Liver (tissue), 9 donors: ENCODE measurements around the gene CEBPG. TPM values are rescaled to one million over a fixed set of nuclear protein-coding genes. Genes with fewer than 3 reads are reported as not detected.

Experiments used
- DNase-seq: peaks from one replicate; pipeline ENCODE4 v3.0.0-alpha.2; 2017; ENCODE audit warnings: low spot score
- H3K27ac ChIP-seq, 2 donors: one replicate each; pipeline ENCODE4 v1.7.0; 2013; ENCODE audit warnings: inconsistent platforms in 2 of 2, low read length in 2 of 2, control low read depth in 1 of 2, low read depth in 1 of 2, mild to moderate bottlenecking in 1 of 2
- H3K27me3 ChIP-seq, 4 donors: one replicate each; pipeline versions ENCODE4 v1.6.1 to v1.7.0; 2013; ENCODE audit warnings: low read length in 3 of 4, inconsistent platforms in 1 of 4, mild to moderate bottlenecking in 1 of 4, moderate library complexity in 1 of 4; ENCODE audit not compliant: control insufficient read depth in 4 of 4, insufficient read depth in 4 of 4
- H3K36me3 ChIP-seq, 4 donors: one replicate each; pipeline versions ENCODE4 v1.6.1 to v1.7.0; 2013; ENCODE audit warnings: low read length in 3 of 4, mild to moderate bottlenecking in 3 of 4, low read depth in 1 of 4, moderate library complexity in 1 of 4; ENCODE audit not compliant: control insufficient read depth in 4 of 4, insufficient read depth in 3 of 4
- H3K4me1 ChIP-seq, 4 donors: one replicate each; pipeline versions ENCODE4 v1.6.1 to v1.7.0; 2013; ENCODE audit warnings: low read length in 3 of 4, mild to moderate bottlenecking in 3 of 4, moderate library complexity in 1 of 4; ENCODE audit not compliant: control insufficient read depth in 4 of 4, insufficient read depth in 4 of 4
- H3K4me3 ChIP-seq, 3 donors: one replicate each; pipeline versions ENCODE4 v1.6.1 to v1.7.0; 2013; ENCODE audit warnings: low read length in 3 of 3, control low read depth in 1 of 3, low read depth in 1 of 3, mild to moderate bottlenecking in 1 of 3
- H3K9ac ChIP-seq, 2 donors: one replicate each; pipeline ENCODE4 v1.7.0; 2013; ENCODE audit warnings: low read length in 2 of 2, mild to moderate bottlenecking in 2 of 2, moderate library complexity in 2 of 2, control low read depth in 1 of 2, low read depth in 1 of 2
- H3K9me3 ChIP-seq, 4 donors: one replicate each; pipeline versions ENCODE4 v1.6.1 to v1.7.0; 2013; ENCODE audit warnings: low read length in 3 of 4; ENCODE audit not compliant: control insufficient read depth in 4 of 4
- CTCF ChIP-seq: fragments of 150-350 bp; IDR thresholded peaks from 2 replicates; pipeline ENCODE4 v1.5.1; 2017; ENCODE audit warnings: improper control_type of control experiment, low read depth, low read length; ENCODE audit not compliant: missing input control
- EGR1 ChIP-seq, 2 donors: IDR thresholded peaks; 2 replicates each; pipeline ENCODE4 v1.6.1; 2016 to 2018; ENCODE audit warnings: antibody characterized with exemption in 2 of 2, low read depth in 2 of 2
- JUND ChIP-seq, 2 donors: IDR thresholded peaks; 2 replicates each; pipeline ENCODE4 v1.6.1; 2016; ENCODE audit warnings: antibody characterized with exemption in 2 of 2
- MAX ChIP-seq: IDR thresholded peaks from 2 replicates; pipeline ENCODE4 v1.6.1; 2016; ENCODE audit warnings: antibody characterized with exemption
- RAD21 ChIP-seq, 2 donors: IDR thresholded peaks; 2 replicates each; pipeline ENCODE4 v1.6.1; 2016; ENCODE audit warnings: antibody characterized with exemption in 2 of 2, mild to moderate bottlenecking in 2 of 2
- SP1 ChIP-seq: IDR thresholded peaks from 2 replicates; pipeline ENCODE4 v1.6.1; 2018; ENCODE audit warnings: antibody characterized with exemption, mild to moderate bottlenecking
- TAF1 ChIP-seq: conservative IDR thresholded peaks from 2 replicates; pipeline ENCODE4 v1.6.1; 2016; ENCODE audit warnings: antibody characterized with exemption, mild to moderate bottlenecking
- ZBTB33 ChIP-seq: IDR thresholded peaks from 2 replicates; pipeline ENCODE4 v1.6.1; 2016; ENCODE audit warnings: antibody characterized with exemption
- WGBS: extraction: QIAGEN DNeasy Blood & Tissue Kit; methylation state at CpG from one replicate; pipeline ENCODE4 v1.1.7; 2013; 5-methylcytosine and 5-hydroxymethylcytosine counted together
- polyA plus RNA-seq, 2 donors: library from polyadenylated mRNA; stranded (reverse) in 1 of 2; unstranded in 1 of 2; fragments of 200-250 nt in 1 of 2; fragments of >200 nt in 1 of 2; fragmentation: Nextera tagmentation in 1 of 2; extraction: Ambion mirVana in 1 of 2; gene quantifications; one replicate each; pipeline versions ENCODE4 v1.2.1 to v1.2.3, GENCODE V29; 2013 to 2015
- total RNA-seq, 2 donors: library from RNA; depleted of rRNA; stranded (reverse); fragments of >200 nt; gene quantifications; one replicate each; pipeline ENCODE4 v1.2.3, GENCODE V29; 2014
- donor health status: healthy.
- donor health status: healthy.
- donor health status: healthy.
- donor health status: healthy.
- donor health status: healthy.

Gene CEBPG
- total and polyA plus RNA-seq, 4 donors: 16.9 to 36.1 (median 24.2) TPM

DNA sequence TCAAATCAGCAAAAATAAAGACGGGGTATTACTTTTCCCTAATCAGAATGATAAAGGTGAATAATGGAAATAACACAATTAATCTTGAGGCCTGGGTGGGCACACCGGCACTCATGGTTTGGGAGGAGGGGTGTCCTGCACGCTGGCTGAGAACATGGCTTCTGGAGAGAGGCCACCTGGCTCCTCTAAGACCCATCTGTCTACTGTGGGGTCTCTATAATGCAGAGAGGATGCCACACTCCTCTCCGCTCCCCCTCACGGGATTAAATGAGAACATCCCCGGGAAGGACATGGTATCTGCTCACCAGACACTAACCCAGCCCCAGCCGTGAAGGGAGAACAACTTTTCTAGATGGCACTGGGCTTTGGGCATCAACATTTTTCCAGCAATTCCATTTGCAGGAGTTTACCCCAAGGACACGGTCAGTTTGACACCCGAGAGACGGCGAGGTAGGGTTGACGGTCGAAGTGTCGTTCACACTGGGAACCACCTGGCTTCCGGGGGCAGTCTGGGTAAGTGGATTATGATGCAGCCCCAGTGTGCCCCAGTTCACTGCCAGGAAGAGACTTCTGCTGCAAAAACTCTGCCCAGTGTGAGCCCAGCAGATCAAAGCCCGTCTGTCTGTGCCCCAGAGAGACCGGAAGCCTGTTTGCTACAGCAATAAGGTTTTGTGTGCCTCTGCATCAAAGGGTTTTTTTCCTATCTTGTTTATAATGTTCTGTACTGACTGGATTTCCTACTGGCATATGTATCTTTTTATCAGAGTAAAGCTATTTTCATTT, 56.6 kb downstream of the CEBPG start:
- Histone ChIP-seq H3K9ac (no peak overlapping the region), H3K4me1 (no peaks in the 10 kb centered on the region), H3K9me3 (no peaks in the 10 kb centered on the region), H3K36me3 (peaks cover 0 to 2% (median 0%) of the 10 kb centered on the region in 4 donors), H3K4me3 (no peak overlapping the region), H3K27ac (no peak overlapping the region), H3K27me3 (no peaks in the 10 kb centered on the region)
- no peak for TF ChIP-seq TAF1
- TF ChIP-seq ZBTB33: no peak
- no peak for TF ChIP-seq MAX
- TF ChIP-seq JUND (IDR thresholded peaks at IDR 0.05): no peak
- no peak for TF ChIP-seq SP1
- TF ChIP-seq CTCF: no peak
- TF ChIP-seq EGR1 (IDR thresholded peaks at IDR 0.05; ENCODE audit: low read depth in 2 of 2): no peak
- no peak for DNase-seq
- 70% methylated on average over 17 of the region's 17 CpGs for WGBS

DNA sequence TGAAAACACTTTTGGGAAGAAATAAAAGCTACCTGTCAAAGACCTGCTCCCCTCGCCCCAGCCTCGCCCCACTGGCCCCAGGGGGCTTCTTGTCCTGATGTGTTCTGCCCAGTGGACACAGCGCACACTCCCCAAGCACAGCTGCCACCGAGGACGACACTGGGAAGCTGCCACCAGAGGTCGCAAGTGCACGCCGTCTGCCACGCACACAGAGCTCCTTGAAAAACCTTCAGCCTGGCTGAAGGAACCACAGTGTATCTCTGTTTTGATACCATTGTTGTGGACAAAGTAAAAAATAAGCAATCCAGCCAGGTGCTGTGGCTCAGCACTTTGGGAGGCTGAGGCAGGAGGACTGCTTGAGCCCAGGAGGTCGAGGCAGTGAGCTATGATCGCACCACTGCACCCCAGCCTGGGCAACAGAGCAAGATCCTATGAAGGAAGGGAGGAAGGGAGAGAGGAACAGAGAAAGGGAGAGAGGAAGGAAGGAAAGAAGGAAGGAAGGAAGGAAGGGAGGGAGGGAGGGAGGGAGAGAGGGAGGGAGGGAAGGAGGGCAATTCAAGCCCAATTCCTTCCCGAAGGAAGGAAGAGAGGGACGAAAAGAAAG, 57.3 kb downstream of the CEBPG start:
- H3K36me3 ChIP-seq: peaks cover 0 to 3% (median 1%) of the 10 kb centered on the region in 4 donors
- peak; percentile 71 for DNase-seq
- no peaks in the 10 kb centered on the region for H3K27me3 ChIP-seq
- no peak for TF ChIP-seq MAX
- peak; percentile 52 for TF ChIP-seq CTCF
- peak; percentile 75 to 84 for TF ChIP-seq RAD21 (IDR thresholded peaks at IDR 0.05)
- H3K9me3 ChIP-seq: no peaks in the 10 kb centered on the region
- WGBS: 53% methylated on average over 13 of the region's 13 CpGs
- no peak overlapping the region for H3K9ac ChIP-seq
- no peaks in the 10 kb centered on the region for H3K4me1 ChIP-seq
- no peak overlapping the region for H3K27ac ChIP-seq
- H3K4me3 ChIP-seq: no peak overlapping the region
